ENCODE results near the gene SLBP. TPM values are rescaled to one million over a fixed set of nuclear protein-coding genes. Genes with fewer than 3 reads are reported as not detected.

Gene SLBP
- total and polyA plus RNA-seq, 2 donors (not counting 1 experiment from before 2014, with no cell fraction given), result 19.4 to 31.8 TPM

DNA sequence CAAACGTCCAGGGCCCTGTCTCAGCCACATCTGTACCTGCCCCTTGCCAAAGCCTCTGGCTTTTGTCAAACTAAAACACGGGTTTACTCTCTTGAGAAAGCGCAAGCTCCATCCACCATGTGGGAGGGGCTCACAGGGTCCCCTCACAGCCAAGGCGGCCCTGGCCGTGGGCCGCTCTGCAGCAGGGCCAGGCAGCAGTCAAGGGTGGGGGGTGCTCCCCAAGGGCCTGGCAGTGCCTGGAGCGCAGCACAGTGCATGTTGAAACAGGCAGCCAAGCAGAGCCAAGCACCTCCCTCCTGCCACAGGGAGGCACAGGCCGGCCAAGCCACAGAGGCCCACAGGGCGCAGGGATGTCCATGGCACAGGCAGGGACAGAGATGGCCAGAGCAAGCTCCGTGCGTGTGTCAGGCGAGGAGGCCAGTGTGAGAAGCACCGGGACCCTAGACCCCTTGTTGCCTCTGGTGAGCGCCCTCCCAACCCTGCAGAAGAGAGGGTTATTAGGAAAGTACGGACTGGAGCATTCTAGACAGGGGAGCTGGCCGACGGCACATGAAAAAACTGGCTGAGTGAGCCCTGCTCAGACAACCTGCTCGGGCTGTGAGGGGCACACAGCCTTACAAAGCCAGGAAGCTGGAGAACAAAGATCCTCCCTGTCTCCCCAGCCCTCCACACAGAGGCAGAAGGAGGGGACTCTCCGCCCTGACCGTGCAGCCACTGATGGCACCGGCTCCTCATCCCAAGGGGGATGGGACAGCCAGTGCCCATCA is 67.0 kb downstream of the SLBP start:
- POLR2A ChIA-PET, result no interaction called here
- TF ChIP-seq, protein P1, sequence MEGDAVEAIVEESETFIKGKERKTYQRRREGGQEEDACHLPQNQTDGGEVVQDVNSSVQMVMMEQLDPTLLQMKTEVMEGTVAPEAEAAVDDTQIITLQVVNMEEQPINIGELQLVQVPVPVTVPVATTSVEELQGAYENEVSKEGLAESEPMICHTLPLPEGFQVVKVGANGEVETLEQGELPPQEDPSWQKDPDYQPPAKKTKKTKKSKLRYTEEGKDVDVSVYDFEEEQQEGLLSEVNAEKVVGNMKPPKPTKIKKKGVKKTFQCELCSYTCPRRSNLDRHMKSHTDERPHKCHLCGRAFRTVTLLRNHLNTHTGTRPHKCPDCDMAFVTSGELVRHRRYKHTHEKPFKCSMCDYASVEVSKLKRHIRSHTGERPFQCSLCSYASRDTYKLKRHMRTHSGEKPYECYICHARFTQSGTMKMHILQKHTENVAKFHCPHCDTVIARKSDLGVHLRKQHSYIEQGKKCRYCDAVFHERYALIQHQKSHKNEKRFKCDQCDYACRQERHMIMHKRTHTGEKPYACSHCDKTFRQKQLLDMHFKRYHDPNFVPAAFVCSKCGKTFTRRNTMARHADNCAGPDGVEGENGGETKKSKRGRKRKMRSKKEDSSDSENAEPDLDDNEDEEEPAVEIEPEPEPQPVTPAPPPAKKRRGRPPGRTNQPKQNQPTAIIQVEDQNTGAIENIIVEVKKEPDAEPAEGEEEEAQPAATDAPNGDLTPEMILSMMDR (IDR thresholded peaks at IDR 0.05), result no peak
- no peak for TF ChIP-seq EZH2 (IDR thresholded peaks at IDR 0.05; ENCODE audit: borderline replicate concordance, insufficient read depth, low read depth, low read length, poor library complexity, severe bottlenecking)
- no peaks in the 10 kb centered on the region for H3K36me3 ChIP-seq (replicated peaks in 1 of 2; ENCODE audit: control extremely low read depth in 1 of 2, control insufficient read depth in 1 of 2, extremely low read depth in 1 of 2, insufficient read depth in 2 of 2, low read length in 1 of 2)
- H3K27me3 Mint-ChIP-seq, result no peaks in the 10 kb centered on the region
- no peak overlapping the region for H3K27ac ChIP-seq (ENCODE audit: low read length in 2 of 2)
- H3K9me3 ChIP-seq (ENCODE audit: control extremely low read depth in 1 of 3, control insufficient read depth in 2 of 3, insufficient read depth in 1 of 3, low read length in 2 of 3), result no peaks in the 10 kb centered on the region
- ATAC-seq (ENCODE audit: low read depth) (no peak), DNase-seq (no peak)
- intact Hi-C loops (cut with micrococcal nuclease), result no loop called here
- H3K4me3 ChIP-seq (ENCODE audit: control extremely low read depth in 1 of 5, extremely low read depth in 1 of 5, insufficient read depth in 1 of 5, low read depth in 2 of 5, low read length in 4 of 5), result no peak overlapping the region
- no peak overlapping the region for H3K4me2 ChIP-seq (replicated peaks; ENCODE audit: low read depth, low read length, poor library complexity, severe bottlenecking)
- no peaks in the 10 kb centered on the region for H3K4me1 ChIP-seq (ENCODE audit: control insufficient read depth in 2 of 2, insufficient read depth in 2 of 2, low read length in 2 of 2)
- no peaks in the 10 kb centered on the region for H4K20me1 ChIP-seq (ENCODE audit: control insufficient read depth, insufficient read depth, low read length, poor library complexity, severe bottlenecking)
- H3K4me3 Mint-ChIP-seq, result no peak overlapping the region
- H3K4me1 Mint-ChIP-seq, result no peaks in the 10 kb centered on the region
- 92% methylated on average over 20 of the region's 21 CpGs for WGBS (ENCODE audit: insufficient coverage)
- no peak overlapping the region for H2AFZ ChIP-seq (ENCODE audit: insufficient read depth, low read depth, low read length, poor library complexity, severe bottlenecking)
- no peak overlapping the region for H3K27ac Mint-ChIP-seq
- H3K27me3 ChIP-seq (replicated peaks in 1 of 4; ENCODE audit: control extremely low read depth in 1 of 4, control insufficient read depth in 3 of 4, insufficient read depth in 4 of 4, low read length in 3 of 4), result no peaks in the 10 kb centered on the region
- no peaks in the 10 kb centered on the region for H3K79me2 ChIP-seq (ENCODE audit: control insufficient read depth, insufficient read depth, low read length)
- CTCF ChIA-PET, result interaction anchor here (0.9 kb wide), 1 partner anchor 49 kb away, joined by 3 read pairs; no protein-coding TSS in a partner anchor
- no peak overlapping the region for H3K9ac ChIP-seq (ENCODE audit: low read length)
- H3K9me3 Mint-ChIP-seq (ENCODE audit: insufficient read depth), result no peaks in the 10 kb centered on the region

DNA sequence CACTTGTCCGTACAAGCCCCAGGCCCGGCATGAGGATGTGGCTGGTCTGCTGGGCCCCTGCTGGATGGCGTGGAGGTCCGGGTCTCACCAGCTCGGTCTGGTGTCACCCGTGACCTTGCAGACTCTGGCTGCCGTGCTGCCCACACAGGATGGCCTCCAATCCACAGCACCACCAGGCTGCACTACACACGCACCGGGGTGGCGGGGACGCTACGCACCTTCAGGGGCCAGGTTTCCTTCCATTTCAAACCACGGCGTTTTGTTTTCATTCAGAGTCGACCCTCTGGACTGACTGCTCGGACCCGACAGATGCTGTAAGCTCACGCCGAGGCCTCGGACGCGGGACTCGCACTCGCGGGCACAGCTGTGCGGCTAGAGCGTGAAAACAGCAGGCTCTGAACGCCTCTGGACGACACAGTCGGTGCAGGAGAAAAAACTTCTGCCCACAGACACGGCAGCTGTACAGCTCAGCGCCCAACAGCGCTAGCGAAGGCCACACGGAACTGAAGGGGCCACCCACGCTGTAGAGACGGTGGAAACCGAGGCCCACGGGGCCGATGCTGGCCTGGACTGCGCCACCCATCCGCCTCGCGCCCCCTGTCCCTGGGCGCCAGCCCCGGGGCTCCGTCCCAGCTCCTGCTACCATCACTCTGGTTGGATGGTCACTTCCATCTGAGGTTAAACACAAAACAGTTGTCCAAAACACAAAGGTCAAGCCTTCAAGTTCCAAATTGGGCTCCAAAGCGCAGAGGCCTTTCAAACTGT is 68.0 kb downstream of the SLBP start:
- intact Hi-C loops (cut with micrococcal nuclease), result no loop called here
- Histone ChIP-seq H3K27ac (ENCODE audit: low read length in 2 of 2) (no peak overlapping the region), H4K20me1 (ENCODE audit: control insufficient read depth, insufficient read depth, low read length, poor library complexity, severe bottlenecking) (no peaks in the 10 kb centered on the region), H2AFZ (ENCODE audit: insufficient read depth, low read depth, low read length, poor library complexity, severe bottlenecking) (no peak overlapping the region), H3K9ac (ENCODE audit: low read length) (no peak overlapping the region), H3K4me3 (ENCODE audit: control extremely low read depth in 1 of 5, extremely low read depth in 1 of 5, insufficient read depth in 1 of 5, low read depth in 2 of 5, low read length in 4 of 5) (no peak overlapping the region), H3K9me3 (ENCODE audit: control extremely low read depth in 1 of 3, control insufficient read depth in 2 of 3, insufficient read depth in 1 of 3, low read length in 2 of 3) (no peaks in the 10 kb centered on the region), H3K79me2 (ENCODE audit: control insufficient read depth, insufficient read depth, low read length) (no peaks in the 10 kb centered on the region), H3K4me2 (replicated peaks; ENCODE audit: low read depth, low read length, poor library complexity, severe bottlenecking) (no peak overlapping the region), H3K36me3 (replicated peaks in 1 of 2; ENCODE audit: control extremely low read depth in 1 of 2, control insufficient read depth in 1 of 2, extremely low read depth in 1 of 2, insufficient read depth in 2 of 2, low read length in 1 of 2) (no peaks in the 10 kb centered on the region), H3K4me1 (ENCODE audit: control insufficient read depth in 2 of 2, insufficient read depth in 2 of 2, low read length in 2 of 2) (no peaks in the 10 kb centered on the region), H3K27me3 (replicated peaks in 1 of 4; ENCODE audit: control extremely low read depth in 1 of 4, control insufficient read depth in 3 of 4, insufficient read depth in 4 of 4, low read length in 3 of 4) (no peaks in the 10 kb centered on the region)
- ATAC-seq (ENCODE audit: low read depth) (no peak), DNase-seq (no peak)
- Mint-ChIP-seq H3K27ac (no peak overlapping the region), H3K27me3 (no peaks in the 10 kb centered on the region), H3K9me3 (ENCODE audit: insufficient read depth) (no peaks in the 10 kb centered on the region), H3K4me3 (no peak overlapping the region), H3K4me1 (no peaks in the 10 kb centered on the region)
- WGBS (ENCODE audit: insufficient coverage), result 97% methylated on average over 48 of the region's 48 CpGs
- CTCF ChIA-PET, result interaction anchor here (0.9 kb wide), 1 partner anchor 50 kb away, joined by 3 read pairs; no protein-coding TSS in a partner anchor
- POLR2A ChIA-PET, result no interaction called here
- TF ChIP-seq, protein P1 (IDR thresholded peaks at IDR 0.05), result no peak
- TF ChIP-seq EZH2 (IDR thresholded peaks at IDR 0.05; ENCODE audit: borderline replicate concordance, insufficient read depth, low read depth, low read length, poor library complexity, severe bottlenecking), result no peak

Measured in B cell (primary cell).